Measurements from ENCODE around the gene FMOD.

FMOD gene

GRCh38 chr1:203351037-203351625, at the start of gene FMOD:
Gene FMOD (minus strand): TSS chr1:203351122. CDS start chr1:203348270, 2,852 bp downstream.
- Histone ChIP-seq H3K27me3 (ENCODE audit: control insufficient read depth, insufficient read depth, low read length) (peaks cover 6% of the 10 kb centered on the region), H3K4me1 (ENCODE audit: control insufficient read depth, insufficient read depth, low read length) (peaks cover 12% of the 10 kb centered on the region; the same call in 1 of the 2 replicates), H3K4me3 (ENCODE audit: low read depth, low read length) (no peak within 1 kb of the TSS), H3K27ac (ENCODE audit: low read depth, low read length) (no peak within 1 kb of the TSS), H3K9ac (ENCODE audit: low read length) (peak within 1 kb of the TSS; percentile 20), H3K9me3 (ENCODE audit: control insufficient read depth, insufficient read depth, low read depth, low read length) (no peaks in the 10 kb centered on the region), H3K36me3 (ENCODE audit: control insufficient read depth, insufficient read depth, low read length) (no peaks in the 10 kb centered on the region)

GRCh38 chr1:203396595-203397194, 45.8 kb upstream of the FMOD start:
- Histone ChIP-seq H3K9me3 (ENCODE audit: control insufficient read depth, insufficient read depth, low read depth, low read length) (no peaks in the 10 kb centered on the region; the same call in 1 of the 2 replicates), H3K27ac (ENCODE audit: low read depth, low read length) (no peak overlapping the region), H3K9ac (ENCODE audit: low read length) (no peak overlapping the region), H3K4me3 (ENCODE audit: low read depth, low read length) (no peak overlapping the region), H3K4me1 (ENCODE audit: control insufficient read depth, insufficient read depth, low read length) (no peaks in the 10 kb centered on the region), H3K36me3 (ENCODE audit: control insufficient read depth, insufficient read depth, low read length) (no peaks in the 10 kb centered on the region), H3K27me3 (ENCODE audit: control insufficient read depth, insufficient read depth, low read length) (no peaks in the 10 kb centered on the region)

DNA sequence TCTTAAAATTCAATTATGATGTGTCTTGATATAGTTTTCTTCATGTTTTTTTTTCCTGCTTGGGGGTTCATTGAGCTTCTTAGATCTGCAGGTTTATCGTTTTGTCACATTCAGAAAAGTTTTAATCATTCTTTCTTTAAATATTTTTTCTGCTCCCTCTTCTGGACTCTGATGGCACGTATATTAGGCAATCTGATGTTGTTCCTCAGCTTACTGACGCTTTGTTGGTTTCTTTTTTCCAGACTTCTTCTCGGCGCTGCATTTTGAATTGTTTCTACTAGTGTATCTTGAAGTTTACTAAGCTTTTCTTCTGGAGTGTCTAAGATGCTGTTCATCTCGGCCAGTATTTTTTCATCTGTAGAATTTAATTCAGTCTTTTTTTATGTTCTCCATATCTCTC, 44.8 kb upstream of the FMOD start:
- Histone ChIP-seq H3K36me3 (ENCODE audit: control insufficient read depth, insufficient read depth, low read length) (no peaks in the 10 kb centered on the region), H3K4me1 (ENCODE audit: control insufficient read depth, insufficient read depth, low read length) (no peaks in the 10 kb centered on the region), H3K9me3 (ENCODE audit: control insufficient read depth, insufficient read depth, low read depth, low read length) (no peaks in the 10 kb centered on the region; the same call in 1 of the 2 replicates), H3K9ac (ENCODE audit: low read length) (no peak overlapping the region), H3K4me3 (ENCODE audit: low read depth, low read length) (no peak overlapping the region), H3K27me3 (ENCODE audit: control insufficient read depth, insufficient read depth, low read length) (no peaks in the 10 kb centered on the region), H3K27ac (ENCODE audit: low read depth, low read length) (no peak overlapping the region)

DNA sequence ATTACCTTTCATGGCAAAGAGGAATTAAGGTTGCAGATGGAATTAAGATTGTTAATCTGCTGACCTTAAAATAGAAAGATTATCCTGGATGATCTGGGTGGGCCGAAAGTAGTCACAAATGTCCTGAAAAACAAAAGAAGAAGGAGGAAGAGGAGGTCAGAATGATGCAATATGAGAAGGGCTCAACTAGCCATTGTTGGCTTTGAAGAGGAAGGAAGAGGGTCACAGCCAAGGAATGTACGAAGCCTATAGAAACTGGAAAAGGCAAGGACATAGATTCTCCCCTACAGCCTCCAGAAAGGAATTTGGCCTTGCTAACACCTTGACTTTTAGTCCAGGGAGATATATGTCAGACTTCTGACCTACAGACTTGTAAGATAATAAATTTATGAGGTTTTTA, 39.4 kb upstream of the FMOD start:
- no peaks in the 10 kb centered on the region; the same call in 1 of the 2 replicates for H3K9me3 ChIP-seq (ENCODE audit: control insufficient read depth, insufficient read depth, low read depth, low read length)
- no peak overlapping the region for H3K27ac ChIP-seq (ENCODE audit: low read depth, low read length)
- H3K4me3 ChIP-seq (ENCODE audit: low read depth, low read length) = no peak overlapping the region
- H3K27me3 ChIP-seq (ENCODE audit: control insufficient read depth, insufficient read depth, low read length) = no peaks in the 10 kb centered on the region
- no peak overlapping the region for H3K9ac ChIP-seq (ENCODE audit: low read length)
- H3K36me3 ChIP-seq (ENCODE audit: control insufficient read depth, insufficient read depth, low read length) = no peaks in the 10 kb centered on the region
- H3K4me1 ChIP-seq (ENCODE audit: control insufficient read depth, insufficient read depth, low read length) = no peaks in the 10 kb centered on the region

GRCh38 chr1:203388683-203389082, 37.8 kb upstream of the FMOD start:
- Histone ChIP-seq H3K9me3 (ENCODE audit: control insufficient read depth, insufficient read depth, low read depth, low read length) (no peaks in the 10 kb centered on the region; the same call in 1 of the 2 replicates), H3K36me3 (ENCODE audit: control insufficient read depth, insufficient read depth, low read length) (no peaks in the 10 kb centered on the region), H3K4me1 (ENCODE audit: control insufficient read depth, insufficient read depth, low read length) (no peaks in the 10 kb centered on the region), H3K27ac (ENCODE audit: low read depth, low read length) (no peak overlapping the region), H3K9ac (ENCODE audit: low read length) (no peak overlapping the region), H3K4me3 (ENCODE audit: low read depth, low read length) (no peak overlapping the region), H3K27me3 (ENCODE audit: control insufficient read depth, insufficient read depth, low read length) (no peaks in the 10 kb centered on the region)

DNA sequence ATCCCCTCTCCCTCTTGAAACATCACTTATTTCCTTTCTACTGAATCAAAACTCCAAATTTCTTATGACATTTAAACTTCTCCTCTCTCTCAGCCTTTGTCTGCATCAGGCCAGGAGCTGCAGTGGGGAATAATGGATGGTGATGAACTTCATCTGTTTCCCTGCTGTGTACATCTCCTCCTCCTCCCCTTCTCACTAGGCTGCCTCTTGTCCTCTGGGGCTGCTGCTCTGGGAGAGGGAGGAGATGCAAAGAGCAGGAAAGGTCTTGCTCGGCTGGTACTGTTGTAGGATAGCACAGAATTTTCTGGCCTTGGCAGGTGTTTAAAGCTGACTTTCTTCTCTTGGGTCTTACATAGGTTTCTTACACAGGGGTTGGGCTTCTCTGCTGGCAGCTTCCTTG, 31.1 kb upstream of the FMOD start:
- H3K4me1 ChIP-seq (ENCODE audit: control insufficient read depth, insufficient read depth, low read length) = no peaks in the 10 kb centered on the region
- H3K27ac ChIP-seq (ENCODE audit: low read depth, low read length) = no peak overlapping the region
- no peak overlapping the region for H3K9ac ChIP-seq (ENCODE audit: low read length)
- H3K9me3 ChIP-seq (ENCODE audit: control insufficient read depth, insufficient read depth, low read depth, low read length) = no peaks in the 10 kb centered on the region
- H3K27me3 ChIP-seq (ENCODE audit: control insufficient read depth, insufficient read depth, low read length) = no peaks in the 10 kb centered on the region
- no peaks in the 10 kb centered on the region for H3K36me3 ChIP-seq (ENCODE audit: control insufficient read depth, insufficient read depth, low read length)
- no peak overlapping the region for H3K4me3 ChIP-seq (ENCODE audit: low read depth, low read length)

DNA sequence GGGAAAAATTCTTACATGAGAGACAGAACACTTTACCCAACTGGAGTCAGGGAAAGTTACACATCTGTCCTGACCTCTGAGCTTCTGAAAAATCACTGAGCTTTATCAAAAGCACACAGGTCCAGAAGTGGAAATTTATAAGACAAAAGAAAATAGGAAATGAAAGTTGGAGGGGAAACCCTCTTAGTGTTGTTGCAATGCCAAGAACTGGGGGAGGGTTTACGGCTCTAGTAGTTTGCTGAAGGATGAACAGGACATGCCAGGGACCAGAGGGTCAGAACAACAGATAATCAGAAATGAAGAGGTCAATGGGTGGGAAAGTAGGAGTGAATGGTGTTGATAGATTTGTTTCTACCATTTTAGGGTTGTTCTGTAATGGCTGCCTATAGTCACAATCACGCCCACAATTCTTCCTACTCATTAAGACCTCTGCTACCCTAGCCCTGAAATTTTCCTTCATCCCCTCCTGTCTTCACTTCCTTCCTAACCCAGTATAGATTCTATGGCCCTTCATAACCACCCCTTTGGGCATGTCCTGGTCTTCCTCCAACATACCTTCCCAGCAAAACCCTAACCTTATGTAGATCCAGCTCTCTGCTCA, 30.3 kb upstream of the FMOD start:
- Histone ChIP-seq H3K36me3 (ENCODE audit: control insufficient read depth, insufficient read depth, low read length) (no peaks in the 10 kb centered on the region), H3K27me3 (ENCODE audit: control insufficient read depth, insufficient read depth, low read length) (no peaks in the 10 kb centered on the region), H3K9me3 (ENCODE audit: control insufficient read depth, insufficient read depth, low read depth, low read length) (no peaks in the 10 kb centered on the region), H3K4me1 (ENCODE audit: control insufficient read depth, insufficient read depth, low read length) (no peaks in the 10 kb centered on the region), H3K27ac (ENCODE audit: low read depth, low read length) (no peak overlapping the region), H3K4me3 (ENCODE audit: low read depth, low read length) (no peak overlapping the region), H3K9ac (ENCODE audit: low read length) (no peak overlapping the region)

DNA sequence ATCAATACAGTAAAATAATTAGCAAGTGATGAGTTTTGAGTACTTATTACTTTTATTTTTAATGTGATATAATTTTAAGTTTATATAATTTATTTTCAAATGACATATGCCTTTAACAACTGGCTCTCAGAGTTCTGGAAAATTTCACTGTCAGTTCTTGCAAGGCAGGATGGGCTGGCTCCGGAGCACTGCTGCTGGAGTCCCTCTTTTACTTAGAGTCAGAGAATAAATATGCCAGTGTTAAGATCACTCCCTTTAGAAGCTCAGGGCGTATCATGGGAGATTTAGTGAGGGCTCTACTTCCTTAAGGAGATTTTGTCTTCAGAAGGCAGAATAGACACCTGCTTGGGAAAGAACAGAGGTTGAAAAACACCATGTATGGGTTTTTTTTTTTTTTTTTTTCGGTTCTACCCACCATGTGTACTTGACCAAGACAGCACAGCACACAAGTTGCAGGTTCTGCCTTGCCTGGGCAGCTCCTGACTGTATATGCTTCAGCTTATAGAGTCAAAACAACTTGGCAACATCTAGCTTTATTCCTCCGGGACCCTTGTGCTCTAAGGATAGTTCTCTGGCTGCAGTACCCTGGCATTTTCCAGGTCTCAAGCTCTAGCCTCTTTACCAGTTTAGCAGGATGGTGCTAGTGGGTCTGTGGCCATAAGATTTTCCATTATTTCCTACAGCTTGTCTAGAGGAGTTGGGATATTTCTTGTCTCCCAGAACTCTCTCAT, 29.7 kb upstream of the FMOD start:
- no peak overlapping the region for H3K9ac ChIP-seq (ENCODE audit: low read length)
- H3K27me3 ChIP-seq (ENCODE audit: control insufficient read depth, insufficient read depth, low read length) = no peaks in the 10 kb centered on the region
- H3K27ac ChIP-seq (ENCODE audit: low read depth, low read length) = no peak overlapping the region
- no peaks in the 10 kb centered on the region for H3K9me3 ChIP-seq (ENCODE audit: control insufficient read depth, insufficient read depth, low read depth, low read length)
- no peak overlapping the region for H3K4me3 ChIP-seq (ENCODE audit: low read depth, low read length)
- no peaks in the 10 kb centered on the region for H3K36me3 ChIP-seq (ENCODE audit: control insufficient read depth, insufficient read depth, low read length)
- H3K4me1 ChIP-seq (ENCODE audit: control insufficient read depth, insufficient read depth, low read length) = no peaks in the 10 kb centered on the region

DNA sequence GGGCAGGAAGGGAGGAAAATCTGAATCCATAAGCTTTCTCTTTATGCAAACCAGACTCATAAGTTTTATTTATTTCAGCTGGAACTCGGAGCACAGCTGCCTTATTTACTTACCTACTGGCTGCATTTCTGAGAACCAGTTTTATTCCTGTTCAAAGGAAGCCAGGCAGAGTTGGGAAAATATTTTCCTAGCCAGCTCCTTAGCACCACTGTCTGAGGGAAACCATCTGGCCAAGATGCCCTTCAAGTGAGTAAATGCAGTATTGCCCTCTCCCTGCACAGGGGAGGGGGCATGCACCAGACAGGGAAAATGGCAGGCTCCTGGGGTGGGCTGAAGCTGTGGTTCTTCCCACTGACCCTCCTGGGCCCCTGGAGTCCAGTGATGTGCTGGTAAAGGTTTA, 28.9 kb upstream of the FMOD start:
- H3K9me3 ChIP-seq (ENCODE audit: control insufficient read depth, insufficient read depth, low read depth, low read length) = no peaks in the 10 kb centered on the region
- H3K9ac ChIP-seq (ENCODE audit: low read length) = no peak overlapping the region
- H3K27me3 ChIP-seq (ENCODE audit: control insufficient read depth, insufficient read depth, low read length) = no peaks in the 10 kb centered on the region
- H3K36me3 ChIP-seq (ENCODE audit: control insufficient read depth, insufficient read depth, low read length) = no peaks in the 10 kb centered on the region
- H3K27ac ChIP-seq (ENCODE audit: low read depth, low read length) = no peak overlapping the region
- H3K4me3 ChIP-seq (ENCODE audit: low read depth, low read length) = no peak overlapping the region
- no peaks in the 10 kb centered on the region for H3K4me1 ChIP-seq (ENCODE audit: control insufficient read depth, insufficient read depth, low read length)

- H3K27me3 ChIP-seq (ENCODE audit: control insufficient read depth, insufficient read depth, low read length) = no peaks in the 10 kb centered on the region
- no peak overlapping the region for H3K27ac ChIP-seq (ENCODE audit: low read depth, low read length)
- H3K4me1 ChIP-seq (ENCODE audit: control insufficient read depth, insufficient read depth, low read length) = no peaks in the 10 kb centered on the region
- H3K9me3 ChIP-seq (ENCODE audit: control insufficient read depth, insufficient read depth, low read depth, low read length) = no peaks in the 10 kb centered on the region
- no peak overlapping the region for H3K4me3 ChIP-seq (ENCODE audit: low read depth, low read length)
- H3K9ac ChIP-seq (ENCODE audit: low read length) = no peak overlapping the region
- H3K36me3 ChIP-seq (ENCODE audit: control insufficient read depth, insufficient read depth, low read length) = no peaks in the 10 kb centered on the region
Measured at GRCh38 chr1:203378556-203379245, 27.8 kb upstream of the FMOD start.
